ENCODE results near the gene SLC48A1.
A peak's percentile ranks its signal among the peaks of the same experiment; 100 is the strongest.

Gene SLC48A1

DNA sequence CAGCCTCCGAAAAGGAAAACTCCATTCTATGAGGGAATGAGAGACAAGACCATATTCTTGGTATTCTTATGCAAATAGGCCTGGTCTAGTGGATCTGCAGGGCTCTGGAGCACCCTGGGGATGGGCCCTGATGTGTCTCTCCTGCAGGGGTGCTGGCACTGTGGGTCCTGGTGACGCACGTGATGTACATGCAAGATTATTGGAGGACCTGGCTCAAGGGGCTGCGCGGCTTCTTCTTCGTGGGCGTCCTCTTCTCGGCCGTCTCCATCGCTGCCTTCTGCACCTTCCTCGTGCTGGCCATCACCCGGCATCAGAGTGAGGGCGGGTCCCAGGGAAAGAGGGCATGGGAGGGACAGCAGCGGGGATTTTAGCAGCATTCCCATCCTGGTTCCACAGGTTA is 5.8 kb downstream of the SLC48A1 start:
- no peak for DNase-seq

DNA sequence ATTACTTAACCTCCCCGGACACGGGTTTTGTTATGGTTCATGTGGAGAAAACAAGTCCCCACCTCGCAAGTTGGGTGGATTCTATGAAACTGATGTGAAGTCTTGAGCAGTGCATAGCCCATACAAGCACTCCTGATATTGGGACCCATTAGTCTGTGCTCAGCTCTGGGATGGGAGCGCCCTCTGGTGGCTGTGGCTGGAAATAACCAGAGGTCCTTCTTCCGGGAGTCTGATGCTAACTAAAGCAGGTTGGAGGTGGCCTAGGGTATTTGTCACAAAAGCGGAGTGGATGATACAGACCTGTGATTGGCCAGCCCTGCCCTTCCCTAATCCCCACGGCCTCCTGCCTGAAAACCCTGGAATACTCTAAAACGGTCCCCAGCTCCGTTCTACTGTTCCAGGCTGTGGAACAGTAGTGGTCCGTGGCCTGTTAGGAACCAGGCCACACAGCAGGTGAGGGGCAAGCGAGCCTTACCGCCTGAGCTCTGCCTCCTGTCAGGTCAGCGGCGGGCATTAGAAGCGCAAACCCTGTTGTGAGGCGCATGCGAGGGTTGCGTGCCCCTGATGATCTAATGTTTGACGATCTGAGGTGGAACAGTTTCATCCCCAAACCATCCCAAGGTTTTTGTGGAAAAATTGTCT is 6.4 kb downstream of the SLC48A1 start:
- peak; percentile 88 for DNase-seq

DNA sequence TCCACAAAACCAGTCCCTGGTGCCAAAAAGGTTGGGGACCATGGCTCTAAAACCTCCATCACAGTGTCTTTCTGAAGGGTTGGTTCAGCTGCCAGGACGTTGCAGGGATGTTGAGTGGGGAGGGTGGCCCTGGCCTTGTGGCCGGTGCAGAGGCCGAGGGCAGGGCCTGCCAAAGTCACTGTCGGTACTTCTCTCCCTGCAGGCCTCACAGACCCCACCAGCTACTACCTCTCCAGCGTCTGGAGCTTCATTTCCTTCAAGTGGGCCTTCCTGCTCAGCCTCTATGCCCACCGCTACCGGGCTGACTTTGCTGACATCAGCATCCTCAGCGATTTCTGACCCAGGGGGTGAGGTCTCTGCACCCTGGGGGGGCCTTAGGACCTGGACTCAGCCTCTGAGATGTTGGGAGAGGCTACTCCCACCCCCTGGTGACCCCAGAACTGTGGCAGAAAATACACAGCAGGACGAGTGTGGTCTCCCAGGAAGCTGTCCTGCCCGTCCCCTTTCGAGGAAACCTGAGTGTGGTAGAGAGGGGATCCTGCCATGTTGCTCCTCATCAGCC is 7.0 kb downstream of the SLC48A1 start:
- no peak for DNase-seq

DNA sequence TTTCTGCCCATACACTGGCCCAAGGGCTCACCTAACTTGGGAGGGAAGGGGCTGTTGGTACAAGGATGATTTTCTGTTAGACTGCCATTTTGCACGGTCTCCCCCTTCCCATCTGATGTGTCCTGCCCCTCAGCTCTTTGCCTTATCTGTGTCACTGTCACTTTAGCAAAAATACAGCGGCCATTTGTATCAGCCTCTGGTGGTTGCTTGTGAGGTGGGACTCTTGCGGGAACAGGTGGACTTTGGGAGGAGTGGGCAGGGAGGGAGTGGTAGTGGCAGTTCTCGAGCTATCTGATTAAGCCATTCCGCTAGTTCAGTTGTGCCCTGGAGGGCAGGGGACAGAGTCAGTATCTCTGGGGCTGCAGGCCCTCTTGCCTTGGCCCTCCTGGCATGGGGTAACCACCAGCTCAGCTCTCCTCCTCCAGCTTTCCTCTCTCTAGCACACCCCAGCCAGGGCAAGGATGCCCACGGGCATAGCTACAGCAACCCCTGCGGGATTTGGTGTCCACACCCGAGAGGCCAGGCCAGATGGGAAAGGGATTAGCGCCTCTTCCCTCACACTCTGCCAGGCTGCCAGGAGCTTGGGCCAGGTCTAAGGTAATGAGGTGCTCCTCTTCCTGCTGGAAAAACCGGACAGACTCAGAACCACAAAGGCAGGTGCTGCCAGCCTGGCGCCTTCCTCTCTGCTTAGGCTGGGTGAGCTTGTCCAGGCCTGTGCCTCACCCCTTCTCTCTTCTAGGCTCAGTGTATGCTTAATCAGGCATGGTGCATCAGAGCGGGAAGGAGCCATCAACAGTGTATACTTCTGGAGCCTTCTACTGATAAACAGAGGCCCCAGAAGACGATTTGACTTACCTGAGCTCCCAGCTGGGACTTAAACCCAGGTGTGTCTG is 8.7 kb downstream of the SLC48A1 start:
- DNase-seq, result no peak

DNA sequence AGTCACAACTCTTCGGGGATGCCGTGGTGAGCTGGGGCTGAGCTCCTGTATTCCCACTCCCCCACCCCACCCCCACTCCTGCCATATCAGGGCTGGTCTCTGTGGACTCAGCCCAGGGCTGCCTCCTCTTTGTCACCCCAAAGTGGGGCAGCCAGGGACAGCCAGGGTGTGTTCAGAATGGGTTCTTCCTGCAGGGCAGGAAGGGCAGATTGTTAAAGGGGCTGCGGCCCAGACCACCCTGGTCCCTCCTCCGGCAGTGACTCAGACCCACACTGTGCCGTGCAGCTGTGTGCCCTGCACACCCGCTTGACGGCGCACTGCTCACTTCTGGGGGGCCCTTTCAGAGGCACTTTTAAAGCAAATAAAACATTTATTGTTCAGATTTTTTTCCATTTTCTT is 9.3 kb downstream of the SLC48A1 start:
- no peak for DNase-seq

DNA sequence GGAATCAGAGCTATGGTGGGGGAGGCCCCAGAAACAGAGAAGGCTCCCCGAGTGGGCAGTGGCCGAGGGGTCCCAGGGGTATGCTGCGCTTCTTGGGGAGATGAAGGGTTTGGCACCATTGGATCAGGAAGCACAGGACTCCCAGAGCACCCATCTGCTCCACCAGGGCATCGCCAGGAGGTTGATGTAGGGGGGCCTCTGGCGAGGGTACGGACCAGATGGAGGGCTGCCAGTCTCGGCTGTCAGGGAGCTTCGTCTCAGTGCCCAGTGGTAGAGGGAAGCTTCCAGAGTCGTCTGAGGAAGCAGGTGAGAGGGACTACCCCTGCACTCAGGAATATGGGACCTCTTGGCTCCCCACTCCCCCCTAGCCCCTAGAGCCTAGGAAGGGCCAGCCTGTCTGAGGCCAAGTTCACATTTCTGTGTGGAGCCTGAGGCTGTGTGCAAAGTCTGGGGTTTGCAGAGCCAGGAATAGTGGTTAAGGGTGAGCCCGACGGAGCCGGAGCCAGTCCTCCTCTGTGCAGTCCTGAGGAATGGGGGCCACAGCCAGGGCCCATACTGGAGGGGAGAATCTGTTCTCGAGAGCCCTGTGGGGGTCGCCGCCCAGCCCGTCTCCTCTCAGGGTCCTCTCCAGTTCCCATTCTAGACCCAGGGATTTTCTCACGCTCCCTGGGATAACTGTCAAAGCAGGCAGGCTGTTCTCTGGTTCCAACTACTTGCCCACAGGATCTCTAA is 10.2 kb downstream of the SLC48A1 start:
- no peak for DNase-seq

DNA sequence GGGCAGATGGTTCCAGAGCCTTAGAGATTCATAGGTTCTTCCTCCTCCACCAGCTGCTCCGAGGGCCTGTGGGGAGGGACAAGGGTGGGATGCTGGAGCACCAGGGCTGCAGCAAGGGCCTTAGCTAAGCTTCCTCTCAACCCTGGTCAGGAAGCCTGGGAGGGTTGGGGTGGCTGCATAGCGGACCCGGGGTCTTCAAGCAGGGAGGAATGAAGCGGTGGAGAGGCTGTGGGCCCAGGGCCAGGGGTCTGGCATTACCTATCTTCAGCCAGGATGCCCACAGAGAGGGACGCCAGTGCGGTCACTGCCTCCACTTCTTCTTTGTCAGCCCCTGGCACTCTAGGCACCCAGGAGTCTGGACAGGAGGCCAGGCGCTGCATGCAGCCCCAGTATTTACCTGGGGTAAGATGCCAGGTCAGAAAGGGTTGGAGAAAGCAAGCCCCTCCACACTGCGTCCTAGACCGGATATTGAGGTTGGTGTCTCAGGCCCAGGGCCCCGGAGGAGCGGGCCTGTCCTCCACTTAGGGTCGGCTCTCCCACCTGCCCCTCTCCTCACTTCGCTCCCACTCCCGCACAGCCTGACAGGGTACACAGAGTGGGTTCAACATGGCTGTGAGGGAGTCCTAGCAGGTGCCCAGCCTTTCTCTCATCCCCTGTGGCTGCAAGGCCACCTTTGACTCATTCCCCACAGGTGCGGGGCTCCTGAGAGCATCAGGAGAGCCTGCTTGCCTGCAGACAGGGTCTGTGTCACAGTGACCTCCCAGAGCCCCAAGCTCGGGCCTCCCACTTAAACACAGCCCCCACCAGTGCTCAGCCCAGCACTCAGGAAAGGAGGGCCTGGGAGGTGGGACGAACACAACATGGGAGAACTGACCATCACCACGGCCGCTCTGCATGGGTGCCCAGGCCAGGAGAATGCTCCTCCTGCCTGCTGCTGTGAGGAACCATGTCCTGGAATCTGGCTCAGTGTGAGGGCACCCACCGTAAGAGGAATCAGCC is 11.1 kb downstream of the SLC48A1 start:
- DNase-seq, result no peak

DNA sequence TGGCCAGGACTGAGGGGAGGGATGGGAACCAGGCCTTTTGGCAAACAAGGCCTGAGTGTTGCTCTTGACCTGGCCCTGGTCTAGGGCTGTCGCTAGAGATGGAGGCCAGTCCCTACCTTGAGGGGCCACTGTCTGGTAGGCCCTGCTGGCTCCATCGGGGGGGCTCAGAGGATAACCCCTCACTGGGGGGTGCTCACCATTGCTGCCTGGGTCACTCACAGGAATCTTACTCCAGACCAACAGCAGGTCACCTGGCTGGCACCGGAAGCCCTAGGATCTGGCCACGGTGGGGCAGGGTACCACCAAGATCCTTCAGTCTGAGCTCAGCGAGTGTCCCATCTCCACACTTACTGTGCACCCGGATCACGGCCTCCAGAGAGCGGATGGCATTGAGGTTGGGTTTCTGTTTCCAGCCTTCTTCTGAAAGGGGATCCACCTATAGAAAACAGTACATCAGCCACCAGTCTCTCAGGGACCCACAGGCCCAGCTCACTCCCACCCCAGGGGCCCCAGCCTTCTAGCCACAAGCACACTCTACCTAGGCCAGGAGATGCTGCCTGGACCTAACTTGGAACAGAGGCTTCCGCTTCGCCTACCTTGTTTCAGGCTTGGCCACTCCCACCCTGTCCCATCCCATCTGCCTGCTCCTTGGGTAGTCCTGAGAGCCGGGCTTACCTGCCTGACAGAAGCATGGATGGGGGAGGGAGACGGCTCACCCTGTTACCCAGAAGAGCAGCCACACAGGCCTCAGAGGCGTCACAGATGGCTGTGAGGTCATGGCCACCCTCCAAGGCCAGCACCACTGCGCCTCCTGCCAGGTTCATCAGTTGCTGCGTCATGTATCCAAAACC is 12.2 kb downstream of the SLC48A1 start:
- DNase-seq, result no peak

DNA sequence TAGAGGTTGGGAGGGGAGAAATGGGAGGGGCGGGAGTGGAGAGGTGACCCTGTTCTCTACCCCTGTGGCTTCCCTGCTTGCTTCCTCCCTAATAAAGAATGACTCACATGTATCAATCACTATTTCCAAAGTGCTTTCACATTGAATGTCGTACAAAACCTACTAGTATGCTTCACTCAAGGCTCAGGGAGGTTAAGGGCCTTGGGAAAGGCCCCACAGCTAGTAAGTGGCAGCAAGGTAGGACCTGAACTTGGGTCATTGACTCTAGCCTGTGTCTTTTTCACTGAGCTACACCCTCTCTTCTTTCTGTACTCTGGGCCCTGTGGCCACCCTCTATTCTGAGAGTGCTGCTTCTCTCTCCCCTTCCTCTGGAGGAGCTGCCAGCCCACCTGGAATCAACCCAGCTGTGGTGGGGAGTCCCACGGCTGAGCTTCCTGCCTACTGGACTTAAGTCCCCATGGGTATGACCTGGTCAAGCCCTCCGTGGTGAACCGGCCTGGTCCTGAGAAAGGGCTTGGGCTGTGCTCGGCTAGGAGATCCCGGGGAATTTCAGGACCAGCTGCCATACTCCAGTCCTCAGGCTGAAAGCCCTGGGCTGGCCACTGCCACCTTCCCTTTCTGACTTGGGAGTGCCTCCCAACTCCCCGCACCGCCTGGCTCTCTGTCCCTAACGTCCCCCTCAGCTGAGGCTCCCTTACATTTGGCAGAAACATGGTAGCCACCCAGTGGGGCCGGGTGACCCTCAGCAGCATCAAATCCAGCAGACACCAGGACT is 13.0 kb downstream of the SLC48A1 start:
- DNase-seq, result no peak

DNA sequence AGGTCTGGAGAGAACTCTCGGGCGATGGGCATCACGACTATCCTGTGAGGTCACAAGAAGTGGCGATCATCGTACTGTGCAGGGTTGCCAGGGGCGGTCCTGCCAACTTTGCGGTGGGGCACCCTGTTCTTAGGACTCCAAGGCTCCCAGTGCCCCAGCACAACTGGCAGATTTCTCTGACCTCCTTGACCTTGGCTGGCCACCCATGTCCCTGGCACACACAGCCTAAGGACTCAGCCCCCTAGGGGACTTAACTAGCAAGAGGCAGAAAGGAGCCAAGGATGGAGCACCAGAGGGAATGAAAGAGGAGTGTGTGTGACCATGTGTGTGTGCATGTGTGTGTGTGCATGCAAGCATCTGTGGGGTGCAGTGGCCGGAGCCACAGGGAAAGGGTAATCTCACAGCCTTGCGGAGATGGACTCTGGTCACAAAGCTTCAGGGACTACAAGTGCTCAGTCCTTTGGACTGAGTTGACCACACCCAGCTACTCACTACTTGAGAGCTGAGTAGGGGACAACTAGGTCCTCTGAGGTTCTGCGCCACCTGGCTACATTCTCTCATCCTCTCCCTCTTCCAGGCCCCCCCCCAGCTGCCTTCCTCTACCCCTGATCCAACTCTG is 13.7 kb downstream of the SLC48A1 start:
- no peak for DNase-seq

DNA sequence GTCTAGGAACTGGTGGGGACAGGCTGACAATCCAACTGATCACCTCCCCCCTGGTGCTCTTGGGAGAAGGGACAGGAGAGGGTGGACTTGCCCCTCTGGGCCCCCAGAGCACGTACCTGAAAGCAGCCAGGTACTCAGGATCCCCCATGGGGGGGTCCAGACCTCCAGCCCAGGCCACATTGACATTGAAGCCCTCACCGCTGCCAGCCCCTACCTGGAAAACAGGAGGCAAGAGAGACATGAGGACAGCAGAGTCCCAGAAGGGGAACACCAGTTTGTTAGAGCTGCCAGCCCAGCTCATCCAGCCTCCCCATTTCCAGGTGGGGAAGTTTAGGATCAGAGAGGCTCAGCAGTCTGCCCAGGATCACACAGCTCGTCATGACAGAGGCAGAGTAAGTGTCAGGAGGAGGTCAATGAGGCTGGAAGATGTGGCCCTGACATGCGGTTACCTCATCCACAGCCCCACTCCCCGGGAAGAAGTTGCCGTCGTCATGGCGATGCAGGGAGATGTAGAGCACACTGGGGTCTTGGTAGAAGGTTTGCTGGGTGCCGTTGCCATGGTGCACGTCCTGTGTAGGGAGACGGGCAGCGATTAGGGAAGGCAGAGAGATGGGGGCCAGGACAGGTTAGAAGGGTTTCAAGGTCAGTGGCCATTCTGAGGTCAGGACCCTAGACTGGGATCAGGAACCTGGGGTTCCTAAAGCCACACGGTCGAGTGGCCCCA is 14.7 kb downstream of the SLC48A1 start:
- no peak for DNase-seq

DNA sequence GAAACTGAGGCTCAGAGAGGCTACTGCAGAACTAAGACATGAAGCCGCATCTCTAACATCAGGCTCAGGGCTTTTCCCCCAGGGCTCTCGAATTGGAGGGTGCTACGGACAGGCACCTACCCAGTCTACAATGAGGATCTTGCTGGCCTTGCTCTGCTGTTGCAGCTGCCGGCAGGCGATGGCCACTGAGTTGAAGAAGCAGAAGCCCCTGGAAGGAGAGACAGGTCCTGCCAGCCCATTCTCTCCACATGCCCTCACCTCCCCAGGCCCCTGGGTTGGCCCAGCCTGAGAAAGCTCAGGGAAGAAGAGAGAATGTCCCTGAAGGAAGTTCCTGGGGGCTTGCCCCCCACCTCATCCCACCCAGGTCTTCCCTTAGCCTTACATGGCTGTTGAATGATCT is 16.1 kb downstream of the SLC48A1 start:
- no peak for DNase-seq

DNA sequence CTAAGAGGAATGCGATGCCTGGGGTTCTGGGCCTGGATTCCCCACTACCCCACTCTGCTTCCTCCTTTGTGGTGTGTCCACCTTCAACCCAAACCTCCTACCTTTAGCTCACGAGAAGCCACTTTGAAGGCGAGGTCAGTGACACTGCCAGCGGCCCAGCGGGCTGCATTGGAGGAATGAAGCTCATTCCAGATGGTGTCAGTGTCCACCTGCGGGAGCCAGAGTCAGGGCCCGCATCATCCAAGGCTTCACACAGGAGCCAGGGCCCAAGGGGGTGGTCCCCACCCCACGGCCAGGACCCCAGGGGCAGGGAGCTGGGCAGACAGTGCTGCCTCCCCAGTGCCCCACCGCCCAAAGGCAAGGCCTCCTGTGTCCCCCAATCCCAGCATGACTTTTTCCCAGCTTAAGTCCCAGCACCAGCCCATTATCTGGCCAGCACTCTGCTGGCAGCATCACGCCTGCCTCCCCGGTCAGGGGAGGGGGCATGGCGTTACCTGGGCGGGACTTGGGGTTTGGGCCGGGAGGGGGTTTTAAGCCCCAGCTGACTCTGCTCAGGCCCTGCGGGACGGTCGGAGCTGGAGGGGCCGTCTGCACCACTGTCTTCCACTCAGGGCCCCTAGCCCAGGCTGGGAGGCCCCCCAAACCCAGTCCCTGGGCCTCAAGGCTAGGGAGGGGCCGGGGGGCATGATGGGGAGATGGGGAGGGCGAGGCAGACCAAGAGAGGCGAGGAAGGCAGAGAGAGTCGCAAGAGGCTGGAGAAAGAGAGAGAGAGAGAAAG is 16.9 kb downstream of the SLC48A1 start:
- no peak for DNase-seq

DNA sequence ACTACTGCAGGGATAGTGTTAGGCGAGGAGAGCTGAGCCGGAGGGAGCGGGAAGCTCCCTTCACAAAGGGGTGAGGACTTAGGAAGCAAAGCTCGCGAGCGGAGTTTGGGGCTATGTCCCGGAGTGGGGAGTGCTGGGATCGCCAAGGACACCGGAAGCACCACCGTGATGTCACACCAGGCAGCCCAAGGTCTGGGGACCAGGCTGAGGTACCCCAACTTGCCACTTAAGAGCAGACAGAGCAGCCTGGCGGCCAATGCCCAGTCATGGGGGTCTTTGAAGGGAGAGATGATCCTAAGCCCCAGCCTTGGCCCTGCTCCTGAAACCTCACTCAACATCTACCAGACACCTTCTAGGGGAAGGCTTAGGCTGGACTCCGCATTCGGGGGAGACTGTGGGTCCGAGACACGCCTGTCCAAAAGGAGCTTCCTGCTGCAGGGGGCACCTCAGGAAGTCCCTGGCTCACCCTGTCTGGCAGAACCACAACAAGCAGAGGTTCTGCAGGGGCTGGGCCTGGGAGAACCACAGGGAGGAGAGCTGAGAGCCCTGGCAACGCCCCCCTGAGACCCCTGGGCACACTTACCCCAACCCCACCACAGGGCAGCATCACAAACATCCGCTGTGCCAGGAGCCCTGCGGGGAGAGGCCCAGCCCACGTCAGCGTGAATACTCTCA is 17.8 kb downstream of the SLC48A1 start:
- no peak for DNase-seq

DNA sequence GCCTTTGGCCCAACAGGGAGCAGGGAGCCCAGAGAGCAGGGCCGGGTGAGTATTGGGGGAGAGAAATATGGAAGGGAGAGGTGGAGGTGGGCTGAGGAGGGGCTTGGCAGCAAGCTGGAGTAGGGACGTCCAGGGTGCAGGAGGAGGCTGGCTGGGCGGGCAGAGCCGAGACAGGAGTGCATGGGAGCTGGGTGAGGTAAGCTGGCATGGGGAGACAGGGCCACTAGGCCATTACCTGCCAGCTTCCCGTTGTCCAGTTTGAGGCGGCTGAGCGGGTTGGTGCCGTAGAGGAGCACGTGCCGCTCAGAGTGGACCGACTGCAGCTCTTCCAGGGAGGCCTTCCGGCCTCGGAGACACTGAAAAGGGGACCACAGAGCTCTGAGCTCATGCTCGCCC is 18.3 kb downstream of the SLC48A1 start:
- DNase-seq, result no peak

DNA sequence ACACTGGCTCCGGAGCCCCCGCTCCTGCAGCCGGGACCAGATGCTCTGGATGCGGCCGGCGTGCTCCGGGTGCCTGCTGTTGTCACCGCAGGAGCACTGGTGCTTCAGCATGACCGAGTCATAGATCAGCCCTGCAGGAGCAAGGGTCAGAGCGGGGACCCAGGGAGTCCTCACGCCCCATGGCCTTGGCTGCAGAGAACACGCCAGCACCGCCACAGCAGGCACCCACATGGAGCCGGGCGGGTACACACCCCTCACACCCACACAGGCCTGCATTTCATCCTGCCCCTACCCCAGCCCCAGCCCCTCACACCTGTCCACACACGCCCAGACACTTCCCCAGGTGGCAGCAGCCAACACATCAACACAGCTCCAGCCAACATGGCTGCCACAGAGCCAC is 18.8 kb downstream of the SLC48A1 start:
- no peak for DNase-seq

DNA sequence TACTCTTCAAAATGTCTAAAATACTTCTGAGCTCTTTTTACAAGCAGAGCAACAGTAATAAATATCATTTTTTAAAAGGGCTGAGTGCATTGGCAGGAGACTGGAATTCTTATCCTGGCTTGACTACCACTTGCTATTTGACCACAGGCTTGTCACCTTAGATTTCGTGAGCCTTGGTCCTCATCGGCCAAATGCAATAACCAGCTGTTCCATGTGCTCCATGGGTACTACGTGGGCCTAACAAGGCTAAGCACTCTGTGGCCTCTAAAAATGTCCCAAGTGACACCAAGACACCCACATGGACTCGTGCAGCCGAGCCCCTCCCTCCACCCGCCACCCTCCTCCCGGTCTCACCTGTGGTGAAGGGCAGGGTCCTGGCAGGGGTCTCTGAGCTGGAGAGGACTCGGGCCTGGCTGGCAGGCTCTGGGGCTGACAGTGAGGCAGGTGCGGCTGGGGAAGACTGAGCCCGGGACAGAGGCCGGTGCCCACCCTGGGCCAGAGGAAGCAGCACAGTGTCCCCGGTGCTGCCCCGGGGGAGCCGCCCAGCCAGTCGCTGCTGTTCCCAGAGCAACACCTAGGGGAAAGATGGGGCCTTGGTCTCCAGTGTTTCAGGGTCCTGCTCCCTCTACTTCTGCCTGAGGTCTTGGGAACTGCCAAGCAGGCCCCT is 20.1 kb downstream of the SLC48A1 start:
- no peak for DNase-seq

Measured in retina (tissue), 1 donor.